H1 (cell line): ENCODE data around the gene RPL39L. TPM values are rescaled to one million over a fixed set of nuclear protein-coding genes. Genes with fewer than 3 reads are reported as not detected.

Experiments
- CTCF ChIA-PET: fragments of 300-600 bp; sonication (Branson Sonifier 250); formaldehyde crosslinking; loops from one replicate; lab custom pipeline; 2021; ENCODE audit not compliant: partially characterized antibody; lab: Charles Lee
- POLR2A ChIA-PET: fragments of 300-600 bp; sonication (Branson Sonifier 250); formaldehyde crosslinking; loops from one replicate; lab custom pipeline; 2021; ENCODE audit warnings: inconsistent platforms; ENCODE audit not compliant: partially characterized antibody; lab: Charles Lee
- DNase-seq, 2 experiments: peaks; one replicate each; pipeline versions ENCODE4 v3.0.0 to v3.0.0-alpha.2; 2010 to 2022; ENCODE audit warnings: low spot score in 2 of 2, low read depth in 1 of 2, mixed read lengths in 1 of 2
- FAIRE-seq: peaks from 2 replicates; lab custom pipeline; 2011; peaks lifted over from hg19 to GRCh38; lab: Jason Lieb, UNC
- H2AFZ ChIP-seq: 2 replicates; pipeline ENCODE4 v1.8.1; 2012; ENCODE audit warnings: low read length, inconsistent platforms
- H2AK5ac ChIP-seq: 2 replicates; pipeline ENCODE4 v1.6.1; 2013; ENCODE audit warnings: low read depth, low read length
- H2BK120ac ChIP-seq: replicated peaks from 2 replicates; pipeline ENCODE3; 2013; ENCODE audit warnings: low read depth, low read length, inconsistent platforms
- H2BK12ac ChIP-seq: 2 replicates; pipeline ENCODE4 v1.6.1; 2013; ENCODE audit warnings: low read depth, low read length
- H2BK15ac ChIP-seq: 2 replicates; pipeline ENCODE4 v1.6.1; 2013; ENCODE audit warnings: low read length
- H2BK20ac ChIP-seq: 2 replicates; pipeline ENCODE4 v1.6.1; 2013; ENCODE audit warnings: low read length
- H2BK5ac ChIP-seq: 2 replicates; pipeline ENCODE4 v1.6.1; 2013; ENCODE audit warnings: low read depth, low read length
- H3K14ac ChIP-seq: 2 replicates; pipeline ENCODE4 v1.6.1; 2013; ENCODE audit warnings: inconsistent platforms; ENCODE audit not compliant: insufficient read length
- H3K18ac ChIP-seq: 2 replicates; pipeline ENCODE4 v1.6.1; 2013; ENCODE audit warnings: low read length; ENCODE audit errors: extremely low read depth
- H3K23ac ChIP-seq: 2 replicates; pipeline ENCODE4 v1.6.1; 2013; ENCODE audit warnings: inconsistent platforms; ENCODE audit not compliant: insufficient read length
- H3K23me2 ChIP-seq: 2 replicates; pipeline ENCODE4 v1.6.1; 2013; ENCODE audit warnings: low read depth, low read length
- H3K27ac ChIP-seq: 2 replicates; pipeline ENCODE4 v1.6.1; 2011; ENCODE audit warnings: low read depth, low read length, inconsistent platforms
- H3K27me3 ChIP-seq, 4 experiments: replicated peaks in 1 of 4; 1 replicate in 1 of 4; 2 replicates in 3 of 4; pipeline versions ENCODE4 v1.6.1 to v1.8.1; 2011 to 2013; ENCODE audit warnings: low read length in 3 of 4, mild to moderate bottlenecking in 3 of 4, inconsistent platforms in 2 of 4, mixed read lengths in 2 of 4, moderate library complexity in 1 of 4; ENCODE audit not compliant: control insufficient read depth in 3 of 4, insufficient read depth in 3 of 4; ENCODE audit errors: extremely low read depth in 1 of 4
- H3K36me3 ChIP-seq, 4 experiments: 2 replicates each; pipeline versions ENCODE4 v1.6.1 to v1.8.1; 2011 to 2013; ENCODE audit warnings: mild to moderate bottlenecking in 4 of 4, low read length in 3 of 4, moderate library complexity in 2 of 4, control low read depth in 1 of 4, inconsistent platforms in 1 of 4; ENCODE audit not compliant: insufficient read depth in 4 of 4, control insufficient read depth in 2 of 4
- H3K4ac ChIP-seq: replicated peaks from 2 replicates; pipeline ENCODE3; 2013; ENCODE audit warnings: low read length, low read depth, mixed read lengths, inconsistent platforms; ENCODE audit not compliant: insufficient read length
- H3K4me1 ChIP-seq, 4 experiments: replicated peaks in 1 of 4; 1 replicate in 1 of 4; 2 replicates in 3 of 4; pipeline versions ENCODE4 v1.6.1 to v1.8.1; 2011 to 2013; ENCODE audit warnings: low read length in 3 of 4, inconsistent platforms in 2 of 4, mixed read lengths in 1 of 4; ENCODE audit not compliant: insufficient read depth in 4 of 4, control insufficient read depth in 3 of 4
- H3K4me2 ChIP-seq, 2 experiments: 2 replicates each; pipeline versions ENCODE4 v1.6.1 to v1.8.1; 2011 to 2013; ENCODE audit warnings: low read depth in 2 of 2, low read length in 2 of 2, control low read depth in 1 of 2, inconsistent platforms in 1 of 2, mild to moderate bottlenecking in 1 of 2; ENCODE audit not compliant: insufficient read depth in 1 of 2
- H3K4me3 ChIP-seq, 4 experiments: fragments of 200-600, 300-600 bp in 1 of 4; sonication (generic), shearing (Covaris generic), sonication (Bioruptor Twin) in 1 of 4; 2 replicates each; pipeline versions ENCODE4 v1.5.1 to v1.8.1; 2011 to 2016; ENCODE audit warnings: low read length in 4 of 4, low read depth in 3 of 4, control low read depth in 2 of 4, inconsistent platforms in 2 of 4, mild to moderate bottlenecking in 2 of 4, mixed read lengths in 1 of 4, moderate library complexity in 1 of 4; ENCODE audit not compliant: insufficient read depth in 2 of 4; ENCODE audit errors: extremely low read depth in 1 of 4
- H3K56ac ChIP-seq: replicated peaks from 2 replicates; pipeline ENCODE3; 2013; ENCODE audit warnings: low read depth, mild to moderate bottlenecking, mixed read lengths, low read length, inconsistent platforms; ENCODE audit not compliant: insufficient read length
- H3K79me1 ChIP-seq: 2 replicates; pipeline ENCODE4 v1.6.1; 2013; ENCODE audit warnings: low read depth, low read length, control low read depth
- H3K79me2 ChIP-seq, 2 experiments: 2 replicates each; pipeline versions ENCODE4 v1.6.1 to v1.8.1; 2012 to 2013; ENCODE audit warnings: low read length in 2 of 2, mild to moderate bottlenecking in 2 of 2, inconsistent platforms in 1 of 2; ENCODE audit not compliant: insufficient read depth in 2 of 2, control insufficient read depth in 1 of 2
- H3K9ac ChIP-seq, 4 experiments: replicated peaks in 1 of 4; 1 replicate in 1 of 4; 2 replicates in 3 of 4; pipeline versions ENCODE4 v1.6.1 to v1.8.1; 2011 to 2013; ENCODE audit warnings: low read depth in 3 of 4, low read length in 3 of 4, control low read depth in 2 of 4, mild to moderate bottlenecking in 2 of 4, moderate library complexity in 2 of 4, inconsistent platforms in 1 of 4; ENCODE audit errors: extremely low read depth in 1 of 4
- H3K9me3 ChIP-seq, 2 experiments: 2 replicates each; pipeline versions ENCODE4 v1.6.1 to v1.8.1; 2012 to 2013; ENCODE audit warnings: mild to moderate bottlenecking in 2 of 2, moderate library complexity in 2 of 2, control low read depth in 1 of 2, inconsistent platforms in 1 of 2, low read depth in 1 of 2, low read length in 1 of 2, mixed read lengths in 1 of 2; ENCODE audit not compliant: insufficient read depth in 2 of 2
- H4K20me1 ChIP-seq, 2 experiments: replicated peaks in 1 of 2; 2 replicates each; pipeline versions ENCODE3 to v1.8.1; 2011 to 2013; ENCODE audit warnings: inconsistent platforms in 2 of 2, low read length in 2 of 2, mild to moderate bottlenecking in 1 of 2; ENCODE audit not compliant: insufficient read depth in 2 of 2, control insufficient read depth in 1 of 2
- H4K5ac ChIP-seq: 2 replicates; pipeline ENCODE4 v1.6.1; 2013; ENCODE audit warnings: low read length, low read depth, mixed read lengths, inconsistent platforms; ENCODE audit not compliant: insufficient read length
- H4K8ac ChIP-seq: 2 replicates; pipeline ENCODE4 v1.8.0; 2013; ENCODE audit warnings: mild to moderate bottlenecking, moderate library complexity, low read length, inconsistent platforms; ENCODE audit not compliant: insufficient read depth; ENCODE audit errors: extremely low read depth
- H4K91ac ChIP-seq: replicated peaks from 2 replicates; pipeline ENCODE3; 2013; ENCODE audit warnings: low read length, mixed read lengths, inconsistent platforms; ENCODE audit not compliant: insufficient read length
- ASH2L ChIP-seq: fragments of 200-600, 300-600 bp; sonication (generic); IDR thresholded peaks from one replicate; pipeline ENCODE4 v1.7.1; 2017; ENCODE audit warnings: low read length
- CREB1 ChIP-seq: IDR thresholded peaks from 2 replicates; pipeline ENCODE4 v1.6.1; 2012; ENCODE audit warnings: inconsistent platforms
- CTBP2 ChIP-seq: IDR thresholded peaks from 2 replicates; pipeline ENCODE4 v1.7.0; 2011; ENCODE audit warnings: borderline replicate concordance, mild to moderate bottlenecking, moderate library complexity, mixed read lengths, low read length; ENCODE audit not compliant: insufficient read depth, insufficient read length
- EP300 ChIP-seq, 2 experiments: IDR thresholded peaks; 1 replicate in 1 of 2; 2 replicates in 1 of 2; pipeline ENCODE4 v1.6.1; 2011 to 2012; ENCODE audit warnings: low read depth in 2 of 2, low read length in 2 of 2, mild to moderate bottlenecking in 2 of 2, borderline replicate concordance in 1 of 2, inconsistent platforms in 1 of 2, moderate library complexity in 1 of 2
- JUND ChIP-seq: IDR thresholded peaks from 2 replicates; pipeline ENCODE4 v1.6.1; 2011; ENCODE audit warnings: mild to moderate bottlenecking, improper control_type of control experiment, low read length
- RAD21 ChIP-seq, 2 experiments: IDR thresholded peaks in 1 of 2; conservative IDR thresholded peaks in 1 of 2; 2 replicates each; pipeline ENCODE4 v1.6.1; 2011; ENCODE audit warnings: low read depth in 2 of 2, low read length in 2 of 2, improper control_type of control experiment in 1 of 2, inconsistent platforms in 1 of 2, mild to moderate bottlenecking in 1 of 2, moderate library complexity in 1 of 2
- RFX5 ChIP-seq: IDR thresholded peaks from 2 replicates; pipeline ENCODE4 v1.6.1; 2011; ENCODE audit warnings: low read depth, low read length, improper control_type of control experiment, borderline replicate concordance
- SIN3A ChIP-seq, 2 experiments: IDR thresholded peaks in 1 of 2; conservative IDR thresholded peaks in 1 of 2; 2 replicates each; pipeline ENCODE4 v1.6.1; 2011 to 2012; ENCODE audit warnings: low read length in 2 of 2, improper control_type of control experiment in 1 of 2, low read depth in 1 of 2, mild to moderate bottlenecking in 1 of 2
- SIX5 ChIP-seq: IDR thresholded peaks from 2 replicates; pipeline ENCODE4 v1.6.1; 2011; ENCODE audit warnings: mild to moderate bottlenecking, low read depth, low read length
- SP4 ChIP-seq: IDR thresholded peaks from 2 replicates; pipeline ENCODE4 v1.6.1; 2012; ENCODE audit warnings: low read length, inconsistent platforms
- WGBS, 2 experiments: shearing (Covaris generic) in 1 of 2; methylation state at CpG; one replicate each; pipeline versions ENCODE4 v1.1.6 to v1.1.7; 2013 to 2015; ENCODE audit warnings: low lambda C conversion rate in 2 of 2, mixed read lengths in 2 of 2, inconsistent platforms in 1 of 2, low coverage in 1 of 2, missing lambda C conversion rate in 1 of 2; ENCODE audit not compliant: insufficient replicate concordance in 2 of 2, insufficient coverage in 1 of 2, insufficient read length in 1 of 2; ENCODE audit errors: extremely low coverage in 1 of 2, missing lambda C conversion rate in 1 of 2; 5-methylcytosine and 5-hydroxymethylcytosine counted together
- polyA plus RNA-seq, 7 experiments: library from polyadenylated mRNA; depleted of rRNA in 3 of 7; stranded (reverse) in 5 of 7; unstranded in 2 of 7; fragments of >200 nt in 5 of 7; fragments of 200-250 nt in 2 of 7; gene quantifications; 1 replicate in 5 of 7; 2 replicates in 1 of 7; 4 replicates in 1 of 7; pipeline versions ENCODE4 v1.2.1 to v1.2.3, GENCODE V29; 2011 to 2013; ENCODE audit warnings: missing spikeins in 2 of 7, mixed read lengths in 2 of 7
- total RNA-seq: library from RNA; stranded (reverse); fragmentation: NEBNext Ultra II Directional; extraction: Animal tissue kit (Norgen Biotek cat#: 25700); gene quantifications from 2 replicates; pipeline ENCODE4 v1.2.1, GENCODE V29; 2021

RPL39L gene
- total and polyA plus RNA-seq, 2 of the 8 experiments (the other 6 are each of a cell fraction or from before 2014, with no cell fraction given): 51.8 to 67.7 TPM

GRCh38 chr3:187085933-187086332, 53.4 kb downstream of the RPL39L start:
- Histone ChIP-seq H4K20me1 (no peaks in the 10 kb centered on the region), H3K18ac (no peak overlapping the region), H3K56ac (no peak overlapping the region), H3K9me3 (peaks cover 2 to 5% of the 10 kb centered on the region in 2 experiments; a peak in 3 of 4 replicates), H4K91ac (no peak overlapping the region), H3K14ac (no peak overlapping the region), H4K8ac (no peak overlapping the region), H2AK5ac (no peak overlapping the region), H3K4me2 (no peak overlapping the region), H3K27me3 (no peaks in the 10 kb centered on the region), H2AFZ (no peak overlapping the region), H2BK20ac (no peak overlapping the region), H3K79me2 (no peaks in the 10 kb centered on the region), H2BK5ac (no peak overlapping the region), H3K4me1 (peaks cover 0 to 3% (median 0%) of the 10 kb centered on the region in 4 experiments; a peak in 2 of 7 replicates), H3K23me2 (no peaks in the 10 kb centered on the region), H3K9ac (no peak overlapping the region), H3K27ac (no peak overlapping the region), H2BK120ac (no peak overlapping the region), H4K5ac (no peak overlapping the region), H2BK15ac (no peak overlapping the region), H3K4me3 (no peak overlapping the region), H3K23ac (no peak overlapping the region), H3K36me3 (no peaks in the 10 kb centered on the region), H3K4ac (no peak overlapping the region), H3K79me1 (no peaks in the 10 kb centered on the region)
- ChIA-PET CTCF (interaction anchor here (1.4 kb wide), 1 partner anchor 234 kb away, joined by 4 read pairs; no protein-coding TSS in a partner anchor), POLR2A (no interaction called here)
- no peak for DNase-seq
- WGBS, 2 experiments: 97% methylated on average over 1 of the region's 1 CpG; no CpG with 5 or more reads in 1 of the 2 experiments
- no peak for FAIRE-seq
- TF ChIP-seq RFX5 (no peak), SIX5 (no peak), CREB1 (no peak), ASH2L (no peak), JUND (no peak), SP4 (no peak), SIN3A (conservative IDR thresholded peaks at IDR 0.05 in 1 of 2, IDR thresholded peaks at IDR 0.05 in 1 of 2; ENCODE audit: low read depth in 1 of 2, low read length in 2 of 2) (no peak), CTBP2 (no peak), RAD21 (IDR thresholded peaks at IDR 0.05 in 1 of 2, conservative IDR thresholded peaks at IDR 0.05 in 1 of 2; ENCODE audit: low read depth in 2 of 2, low read length in 2 of 2) (no peak), EP300 (IDR thresholded peaks at IDR 0.05; ENCODE audit: borderline replicate concordance in 1 of 2, low read depth in 2 of 2, low read length in 2 of 2) (no peak)
- TF ChIP-seq, all 59 proteins: peak for 0
- H2BK12ac ChIP-seq: no peak overlapping the region
